Left lobe of liver (tissue), 1 donor: ENCODE results near the gene INSL3. TPM values are rescaled to one million over a fixed set of nuclear protein-coding genes. Genes with fewer than 3 reads are reported as not detected.

Experiments used
- total RNA-seq: library from RNA; stranded (reverse); gene quantifications from one replicate; pipeline ENCODE4 v1.2.1, GENCODE V29; 2021
- donor health status: DM: no; HTN: yes; CAD: no.

INSL3 gene
- total RNA-seq, 1 donor from 2014 or later = not detected

Other genes starting within 250 kb of the INSL3 start
- gene UNC13A, start 133.2 kb downstream of the INSL3 start, total RNA-seq = 0.13 TPM
- 14.3 TPM for gene MAP1S, start 102.0 kb downstream of the INSL3 start, total RNA-seq
- gene FCHO1, start 70.0 kb downstream of the INSL3 start, total RNA-seq = 1.7 TPM
- gene B3GNT3, start 26.4 kb downstream of the INSL3 start, total RNA-seq = 1.2 TPM
- gene JAK3, start 26.5 kb upstream of the INSL3 start, total RNA-seq = 1.2 TPM
- 493 TPM for gene RPL18A, start 38.4 kb upstream of the INSL3 start, total RNA-seq
- gene SLC5A5, start 50.4 kb upstream of the INSL3 start, total RNA-seq = not detected
- 31.6 TPM for gene CCDC124, start 111.5 kb upstream of the INSL3 start, total RNA-seq
- not detected for gene KCNN1, start 145.6 kb upstream of the INSL3 start, total RNA-seq
- gene ARRDC2, start 186.7 kb upstream of the INSL3 start, total RNA-seq = 6.3 TPM